ENCODE data around the gene EIF2S3. TPM values are rescaled to one million over a fixed set of nuclear protein-coding genes. Genes with fewer than 3 reads are reported as not detected.

Gene EIF2S3
- total and polyA plus RNA-seq, 2 of the 4 experiments (the other 2 are of a cell fraction): 97.9 to 416 TPM

GRCh38 chrX:24098932-24099331 lies 44.2 kb downstream of the EIF2S3 start:
- Histone ChIP-seq H3K4ac (ENCODE audit: low read depth, low read length) (no peak overlapping the region), H3K36me3 (ENCODE audit: control insufficient read depth, insufficient read depth, low read length) (no peaks in the 10 kb centered on the region), H3K27ac (ENCODE audit: insufficient read depth, low read length) (no peak overlapping the region), H4K91ac (ENCODE audit: insufficient read depth, low read depth, low read length) (no peak overlapping the region), H4K20me1 (ENCODE audit: insufficient read depth, low read length) (no peaks in the 10 kb centered on the region), H3K27me3 (ENCODE audit: control insufficient read depth, insufficient read depth, low read length) (peaks cover 3% of the 10 kb centered on the region; the same call in 1 of the 2 replicates), H4K8ac (ENCODE audit: low read depth in 2 of 2, low read length in 2 of 2) (no peak overlapping the region), H3K4me2 (ENCODE audit: low read depth, low read length) (no peak overlapping the region), H2BK120ac (ENCODE audit: low read depth, low read length) (no peak overlapping the region), H3K9me1 (ENCODE audit: insufficient read depth, low read length) (peaks cover 4% of the 10 kb centered on the region; the same call in 1 of the 2 replicates), H2BK15ac (ENCODE audit: low read depth, low read length) (no peak overlapping the region), H2AK9ac (replicated peaks; ENCODE audit: low read depth, low read length, poor library complexity) (no peak overlapping the region), H2BK5ac (ENCODE audit: low read depth, low read length, poor library complexity, severe bottlenecking) (no peak overlapping the region), H2AK5ac (ENCODE audit: low read depth, low read length) (no peak overlapping the region), H3K4me1 (ENCODE audit: control insufficient read depth, insufficient read depth, low read length) (peaks cover 3% of the 10 kb centered on the region), H3K23ac (ENCODE audit: low read depth, low read length) (no peak overlapping the region), H2BK20ac (ENCODE audit: low read depth, low read length) (no peak overlapping the region), H3K9me3 (ENCODE audit: control insufficient read depth, insufficient read depth, low read length) (no peaks in the 10 kb centered on the region), H3K9ac (ENCODE audit: low read depth, low read length) (no peak overlapping the region), H2AFZ (replicated peaks; ENCODE audit: low read length, poor library complexity) (no peak overlapping the region), H3K14ac (replicated peaks; ENCODE audit: low read depth, low read length) (no peak overlapping the region), H3K56ac (ENCODE audit: extremely low read depth, insufficient read depth, low read length) (no peak overlapping the region), H3K18ac (ENCODE audit: low read depth, low read length) (no peak overlapping the region), H3K4me3 (ENCODE audit: insufficient read depth, low read depth, low read length) (no peak overlapping the region), H4K5ac (ENCODE audit: low read depth, low read length) (no peak overlapping the region), H3K79me1 (ENCODE audit: low read depth in 1 of 2, low read length in 2 of 2) (no peaks in the 10 kb centered on the region)
- DNase-seq (no peak), ATAC-seq (ENCODE audit: low read depth) (no peak)
- POLR2A ChIA-PET (ENCODE audit: unreplicated experiment): no interaction called here
- intact Hi-C loops (cut with micrococcal nuclease): no loop called here
- TF ChIP-seq SMC3 (IDR thresholded peaks at IDR 0.05; ENCODE audit: low read depth, low read length): no peak
- no peak for TF ChIP-seq FOS (IDR thresholded peaks at IDR 0.05; ENCODE audit: low read depth, low read length)
- TF ChIP-seq MXI1 (IDR thresholded peaks at IDR 0.05; ENCODE audit: borderline replicate concordance, low read depth, low read length): no peak
- TF ChIP-seq ELK1 (IDR thresholded peaks at IDR 0.05; ENCODE audit: borderline replicate concordance, low read depth, low read length): no peak
- TF ChIP-seq BHLHE40 (IDR thresholded peaks at IDR 0.05; ENCODE audit: low read depth, low read length): no peak
- TF ChIP-seq CTCF (conservative IDR thresholded peaks at IDR 0.05; ENCODE audit: low read depth, low read length): no peak
- TF ChIP-seq RCOR1 (IDR thresholded peaks at IDR 0.05; ENCODE audit: insufficient replicate concordance, low read length): no peak
- TF ChIP-seq NFE2L2 (IDR thresholded peaks at IDR 0.05; ENCODE audit: low read depth, low read length): no peak
- TF ChIP-seq RFX5 (IDR thresholded peaks at IDR 0.05; ENCODE audit: low read depth, low read length): no peak
- in situ Hi-C loops (cut with MboI; ENCODE audit: low sequenced_read_pairs): no loop called here
- BruUV-seq (replicated peaks): no TSS peak
- CTCF ChIA-PET: interaction anchor here (0.6 to 0.7 kb wide), 2 partner anchors 17 to 45 kb away, joined by 4 to 5 read pairs; no protein-coding TSS in a partner anchor
- no CpG with 5 or more reads among the region's 1 CpG for whole genome bisulfite sequencing, 2 experiments (ENCODE audit: extremely low coverage in 2 of 2, insufficient read length in 1 of 2)
- dilution Hi-C loops (cut with HindIII; ENCODE audit: low sequenced_read_pairs, unreplicated experiment): no loop called here
